Raji (cell line): Measurements from ENCODE around the gene PRICKLE2.

ENCODE experiments used
- POLR2A ChIP-seq: IDR thresholded peaks from 2 replicates; pipeline ENCODE4 v1.6.1; 2011; ENCODE audit warnings: low read depth, low read length, control low read depth; ENCODE audit not compliant: insufficient read depth

Gene PRICKLE2

GRCh38 chr3:64148955-64149653 lies 76.2 kb downstream of the PRICKLE2 start:
- no peak for TF ChIP-seq POLR2A

- no peak for TF ChIP-seq POLR2A
These were observed 78.1 kb downstream of the PRICKLE2 start for GRCh38 chr3:64147211-64147610.

- TF ChIP-seq POLR2A, result no peak
These were observed 79.8 kb downstream of the PRICKLE2 start for GRCh38 chr3:64145438-64145837.

GRCh38 chr3:64144241-64144900 lies 80.9 kb downstream of the PRICKLE2 start:
- no peak for TF ChIP-seq POLR2A

GRCh38 chr3:64143409-64144130 lies 81.7 kb downstream of the PRICKLE2 start:
- no peak for TF ChIP-seq POLR2A

- no peak for TF ChIP-seq POLR2A
These were observed 83.8 kb downstream of the PRICKLE2 start for GRCh38 chr3:64141476-64141875.

- no peak for TF ChIP-seq POLR2A
These were observed 84.6 kb downstream of the PRICKLE2 start for GRCh38 chr3:64140651-64141050.

- TF ChIP-seq POLR2A, result no peak
These were observed 86.5 kb downstream of the PRICKLE2 start for GRCh38 chr3:64138656-64139375.

GRCh38 chr3:64138046-64138445 lies 87.2 kb downstream of the PRICKLE2 start:
- TF ChIP-seq POLR2A, result no peak

- no peak for TF ChIP-seq POLR2A
These were observed 90.4 kb downstream of the PRICKLE2 start for GRCh38 chr3:64134882-64135281.

- no peak for TF ChIP-seq POLR2A
These were observed 91.3 kb downstream of the PRICKLE2 start for GRCh38 chr3:64133987-64134386.

GRCh38 chr3:64133272-64133671 lies 92.0 kb downstream of the PRICKLE2 start:
- TF ChIP-seq POLR2A, result no peak

- TF ChIP-seq POLR2A, result no peak
These were observed 93.4 kb downstream of the PRICKLE2 start for GRCh38 chr3:64131725-64132469.

GRCh38 chr3:64130436-64130835 lies 94.8 kb downstream of the PRICKLE2 start:
- TF ChIP-seq POLR2A, result no peak

- no peak for TF ChIP-seq POLR2A
These were observed 95.7 kb downstream of the PRICKLE2 start for GRCh38 chr3:64129581-64129980.
